Measurements from ENCODE around the gene CLEC4C. TPM values are rescaled to one million over a fixed set of nuclear protein-coding genes. Genes with fewer than 3 reads are reported as not detected.
"Not testable (repeated sequence)": the region's sequence is repeated elsewhere in the genome, so short reads cannot be mapped to it uniquely, and the experiment has no call there.

CLEC4C gene
- not detected in 2 replicates for total RNA-seq
- long read RNA-seq, result 0 reads

GRCh38 chr12:7747246-7747645 is at the start of gene CLEC4C:
Gene CLEC4C, minus strand, starts transcription at chr12:7747375. Its CDS starts 27 bp downstream, at chr12:7747348.
- TF ChIP-seq, protein P1, sequence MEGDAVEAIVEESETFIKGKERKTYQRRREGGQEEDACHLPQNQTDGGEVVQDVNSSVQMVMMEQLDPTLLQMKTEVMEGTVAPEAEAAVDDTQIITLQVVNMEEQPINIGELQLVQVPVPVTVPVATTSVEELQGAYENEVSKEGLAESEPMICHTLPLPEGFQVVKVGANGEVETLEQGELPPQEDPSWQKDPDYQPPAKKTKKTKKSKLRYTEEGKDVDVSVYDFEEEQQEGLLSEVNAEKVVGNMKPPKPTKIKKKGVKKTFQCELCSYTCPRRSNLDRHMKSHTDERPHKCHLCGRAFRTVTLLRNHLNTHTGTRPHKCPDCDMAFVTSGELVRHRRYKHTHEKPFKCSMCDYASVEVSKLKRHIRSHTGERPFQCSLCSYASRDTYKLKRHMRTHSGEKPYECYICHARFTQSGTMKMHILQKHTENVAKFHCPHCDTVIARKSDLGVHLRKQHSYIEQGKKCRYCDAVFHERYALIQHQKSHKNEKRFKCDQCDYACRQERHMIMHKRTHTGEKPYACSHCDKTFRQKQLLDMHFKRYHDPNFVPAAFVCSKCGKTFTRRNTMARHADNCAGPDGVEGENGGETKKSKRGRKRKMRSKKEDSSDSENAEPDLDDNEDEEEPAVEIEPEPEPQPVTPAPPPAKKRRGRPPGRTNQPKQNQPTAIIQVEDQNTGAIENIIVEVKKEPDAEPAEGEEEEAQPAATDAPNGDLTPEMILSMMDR (conservative IDR thresholded peaks at IDR 0.05), result no peak
- Mint-ChIP-seq H3K36me3 (ENCODE audit: low read depth) (no peaks in the 10 kb centered on the region), H3K4me3 (no peak within 1 kb of the TSS), H3K4me1 (no peaks in the 10 kb centered on the region), H3K9me3 (peaks cover 6% of the 10 kb centered on the region), H3K27me3 (ENCODE audit: low read depth) (no peaks in the 10 kb centered on the region), H3K27ac (ENCODE audit: unreplicated experiment) (no peak within 1 kb of the TSS)
- DNase-seq (ENCODE audit: low read depth, low spot score), result no peak

DNA sequence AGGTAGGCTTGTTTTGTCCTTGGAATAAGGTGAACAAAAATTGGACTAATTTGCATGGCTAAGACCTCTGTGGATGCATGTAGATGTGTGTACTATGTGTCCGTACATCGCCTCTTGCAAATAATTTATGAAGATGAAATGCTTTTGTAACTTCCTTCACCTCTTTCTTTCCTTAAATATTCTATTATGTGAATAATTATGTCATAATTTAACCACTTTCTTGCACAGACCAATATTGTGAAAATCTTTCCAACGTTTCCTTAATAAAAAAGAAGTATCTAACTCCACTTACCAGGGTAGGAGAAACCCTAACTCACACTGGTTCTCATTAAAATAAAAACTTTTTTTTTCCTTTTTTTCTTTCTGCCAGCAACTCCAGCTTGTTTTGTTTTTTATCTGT is 46.0 kb upstream of the CLEC4C start:
- H3K27me3 Mint-ChIP-seq (ENCODE audit: low read depth), result peaks cover 28% of the 10 kb centered on the region
- H3K4me3 Mint-ChIP-seq, result no peak overlapping the region
- no peak overlapping the region for H3K27ac Mint-ChIP-seq (ENCODE audit: unreplicated experiment)
- no peaks in the 10 kb centered on the region for H3K9me3 Mint-ChIP-seq
- no peaks in the 10 kb centered on the region for H3K36me3 Mint-ChIP-seq (ENCODE audit: low read depth)
- TF ChIP-seq, protein P1 (conservative IDR thresholded peaks at IDR 0.05), result no peak
- no peak for DNase-seq (ENCODE audit: low read depth, low spot score)
- no peaks in the 10 kb centered on the region for H3K4me1 Mint-ChIP-seq

GRCh38 chr12:7788884-7789528 is 41.8 kb upstream of the CLEC4C start, which contains the start of gene NANOG:
Gene NANOG, plus strand, starts transcription at chr12:7789402. Its CDS starts 213 bp downstream, at chr12:7789615.
- Mint-ChIP-seq H3K4me1 (peaks cover 26% of the 10 kb centered on the region), H3K27me3 (ENCODE audit: low read depth) (peaks cover 43% of the 10 kb centered on the region)
- not testable (repeated sequence) for DNase-seq (ENCODE audit: low read depth, low spot score); H3K27ac Mint-ChIP-seq (ENCODE audit: unreplicated experiment); H3K36me3 Mint-ChIP-seq (ENCODE audit: low read depth); H3K9me3 Mint-ChIP-seq; H3K4me3 Mint-ChIP-seq

- Mint-ChIP-seq H3K27ac (ENCODE audit: unreplicated experiment) (no peak overlapping the region), H3K4me1 (peaks cover 26% of the 10 kb centered on the region), H3K27me3 (ENCODE audit: low read depth) (peaks cover 43% of the 10 kb centered on the region), H3K36me3 (ENCODE audit: low read depth) (no peaks in the 10 kb centered on the region), H3K4me3 (no peak overlapping the region), H3K9me3 (peaks cover 3% of the 10 kb centered on the region)
- TF ChIP-seq, protein P1 (conservative IDR thresholded peaks at IDR 0.05), result no peak
- no peak for DNase-seq (ENCODE audit: low read depth, low spot score)
Measured at GRCh38 chr12:7788294-7788660, 41.1 kb upstream of the CLEC4C start.

DNA sequence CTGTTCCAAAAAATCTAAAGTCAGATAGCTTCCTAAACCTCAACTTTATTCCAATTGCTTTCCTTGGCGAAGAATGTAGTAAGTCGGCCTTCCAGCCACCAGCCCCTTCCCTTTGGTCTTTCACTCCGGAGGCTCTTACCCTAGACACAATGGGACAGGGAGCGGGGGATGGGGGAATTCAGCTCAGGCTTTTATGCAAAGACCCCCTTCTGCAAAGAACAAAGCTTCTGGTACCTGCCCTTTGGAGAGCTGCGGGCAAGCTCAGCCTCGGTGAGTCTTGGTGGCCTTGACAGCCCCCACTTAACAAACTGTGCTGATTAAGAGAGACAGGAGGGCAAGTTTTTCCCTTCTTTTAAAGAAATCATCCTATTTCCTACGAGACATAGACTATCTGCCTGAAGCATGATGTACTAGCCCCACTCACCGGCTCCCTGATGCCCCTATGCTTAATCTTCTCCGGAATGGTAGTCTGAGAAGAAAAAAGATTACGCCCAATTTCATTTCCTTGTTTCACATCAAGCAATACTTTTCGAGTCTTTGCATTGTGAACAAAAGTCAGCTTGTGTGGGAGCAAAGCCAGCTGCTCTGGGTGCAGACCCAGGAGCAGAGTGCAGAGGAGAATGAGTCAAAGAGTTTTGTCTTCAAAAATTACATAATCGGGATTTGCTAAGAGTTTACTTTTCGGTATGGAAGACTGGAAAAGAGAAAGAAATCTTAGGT is 40.6 kb upstream of the CLEC4C start:
- H3K4me3 Mint-ChIP-seq, result no peak overlapping the region
- H3K9me3 Mint-ChIP-seq, result peaks cover 3% of the 10 kb centered on the region
- peaks cover 26% of the 10 kb centered on the region for H3K4me1 Mint-ChIP-seq
- peak overlapping the region; percentile 57 for H3K27ac Mint-ChIP-seq (ENCODE audit: unreplicated experiment)
- no peaks in the 10 kb centered on the region for H3K36me3 Mint-ChIP-seq (ENCODE audit: low read depth)
- H3K27me3 Mint-ChIP-seq (ENCODE audit: low read depth), result peaks cover 43% of the 10 kb centered on the region
- DNase-seq (ENCODE audit: low read depth, low spot score), result no peak
- TF ChIP-seq, protein P1 (conservative IDR thresholded peaks at IDR 0.05), result no peak

GRCh38 chr12:7784701-7785100 is 37.5 kb upstream of the CLEC4C start:
- TF ChIP-seq, protein P1 (conservative IDR thresholded peaks at IDR 0.05), result no peak
- H3K27me3 Mint-ChIP-seq (ENCODE audit: low read depth), result peaks cover 30% of the 10 kb centered on the region
- H3K4me3 Mint-ChIP-seq, result no peak overlapping the region
- DNase-seq (ENCODE audit: low read depth, low spot score), result no peak
- H3K27ac Mint-ChIP-seq (ENCODE audit: unreplicated experiment), result no peak overlapping the region
- H3K4me1 Mint-ChIP-seq, result peaks cover 26% of the 10 kb centered on the region
- H3K36me3 Mint-ChIP-seq (ENCODE audit: low read depth), result no peaks in the 10 kb centered on the region
- peaks cover 3% of the 10 kb centered on the region for H3K9me3 Mint-ChIP-seq

DNA sequence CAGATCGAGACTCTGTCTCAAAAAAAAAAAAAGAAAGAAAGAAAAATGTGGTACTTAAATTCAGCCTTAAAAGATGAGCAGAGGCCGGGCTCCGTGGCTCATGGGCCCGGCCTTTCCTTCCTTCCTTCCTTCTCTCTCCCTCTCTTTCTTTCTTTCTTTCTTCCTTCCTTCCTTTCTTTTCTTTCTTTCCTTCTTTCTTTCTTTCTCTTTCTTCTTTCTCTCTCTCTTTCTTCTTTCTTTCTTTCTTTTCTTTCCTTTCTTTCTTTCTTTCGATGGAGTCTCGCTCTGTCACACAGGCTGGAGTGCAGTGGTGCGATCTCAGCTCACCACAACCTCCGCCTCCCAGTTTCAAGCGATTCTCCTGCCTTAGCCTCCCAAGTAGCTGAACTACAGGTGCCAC is 36.3 kb upstream of the CLEC4C start:
- not testable (repeated sequence) for H3K27ac Mint-ChIP-seq (ENCODE audit: unreplicated experiment); H3K36me3 Mint-ChIP-seq (ENCODE audit: low read depth); DNase-seq (ENCODE audit: low read depth, low spot score); H3K4me3 Mint-ChIP-seq; H3K9me3 Mint-ChIP-seq
- Mint-ChIP-seq H3K4me1 (peaks cover 26% of the 10 kb centered on the region), H3K27me3 (ENCODE audit: low read depth) (peaks cover 18% of the 10 kb centered on the region)
